Epithelial cell of esophagus (primary cell): ENCODE measurements around the gene OLFM4.

Experiments
- DNase-seq: peaks from one replicate; pipeline ENCODE4 v3.0.0; 2010; ENCODE audit warnings: low read depth
- H3K4me3 ChIP-seq: 2 replicates; pipeline ENCODE4 v1.5.1; 2011; ENCODE audit warnings: mild to moderate bottlenecking, low read length, control low read depth
- TF ChIP-seq, protein P1 (sequence below): IDR thresholded peaks from 2 replicates; pipeline ENCODE4 v1.5.1; 2011; ENCODE audit warnings: low read depth, mild to moderate bottlenecking, low read length, control low read depth, inconsistent platforms; ENCODE audit not compliant: insufficient read depth; ENCODE audit errors: missing control alignments

Gene OLFM4

DNA sequence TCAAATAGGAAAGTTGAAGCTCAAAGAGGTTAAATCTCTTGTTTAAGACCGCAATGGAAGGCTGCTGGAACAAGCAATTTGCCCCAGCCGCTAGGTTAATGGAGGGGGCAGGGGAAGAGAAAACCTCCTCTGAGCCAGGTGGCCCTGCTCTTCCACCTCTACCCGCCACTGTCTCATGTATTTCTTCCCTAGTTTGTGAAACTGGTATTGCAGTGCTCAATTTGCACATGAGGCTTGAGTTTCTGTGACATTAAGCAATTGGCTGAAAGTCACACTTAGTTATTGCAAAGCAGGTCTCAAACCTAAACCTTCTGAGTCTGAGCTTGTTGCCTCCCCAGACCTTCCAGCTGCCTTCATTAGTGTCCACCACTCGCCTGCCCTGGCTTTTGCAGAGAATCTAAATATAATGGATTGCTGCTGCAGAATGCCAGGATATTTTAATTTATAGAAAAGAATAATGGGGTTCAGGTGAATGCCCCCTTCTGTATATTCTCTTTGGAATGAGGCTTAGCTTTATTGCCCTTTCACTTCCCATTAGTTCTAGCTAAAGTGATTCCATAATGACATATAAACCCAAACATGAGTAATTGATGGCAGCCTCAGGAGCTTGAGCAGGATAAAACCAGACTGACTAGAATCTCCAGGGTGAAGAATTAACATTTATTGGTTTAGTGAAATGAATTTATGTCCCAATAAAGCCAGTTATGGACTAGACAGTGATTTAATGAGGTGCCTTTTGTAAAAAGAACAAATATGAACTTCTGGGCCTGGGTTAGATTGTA, 27.0 kb upstream of the OLFM4 start:
- TF ChIP-seq, protein P1, sequence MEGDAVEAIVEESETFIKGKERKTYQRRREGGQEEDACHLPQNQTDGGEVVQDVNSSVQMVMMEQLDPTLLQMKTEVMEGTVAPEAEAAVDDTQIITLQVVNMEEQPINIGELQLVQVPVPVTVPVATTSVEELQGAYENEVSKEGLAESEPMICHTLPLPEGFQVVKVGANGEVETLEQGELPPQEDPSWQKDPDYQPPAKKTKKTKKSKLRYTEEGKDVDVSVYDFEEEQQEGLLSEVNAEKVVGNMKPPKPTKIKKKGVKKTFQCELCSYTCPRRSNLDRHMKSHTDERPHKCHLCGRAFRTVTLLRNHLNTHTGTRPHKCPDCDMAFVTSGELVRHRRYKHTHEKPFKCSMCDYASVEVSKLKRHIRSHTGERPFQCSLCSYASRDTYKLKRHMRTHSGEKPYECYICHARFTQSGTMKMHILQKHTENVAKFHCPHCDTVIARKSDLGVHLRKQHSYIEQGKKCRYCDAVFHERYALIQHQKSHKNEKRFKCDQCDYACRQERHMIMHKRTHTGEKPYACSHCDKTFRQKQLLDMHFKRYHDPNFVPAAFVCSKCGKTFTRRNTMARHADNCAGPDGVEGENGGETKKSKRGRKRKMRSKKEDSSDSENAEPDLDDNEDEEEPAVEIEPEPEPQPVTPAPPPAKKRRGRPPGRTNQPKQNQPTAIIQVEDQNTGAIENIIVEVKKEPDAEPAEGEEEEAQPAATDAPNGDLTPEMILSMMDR = no peak
- peak; percentile 7 for DNase-seq

GRCh38 chr13:53004573-53004972, 24.0 kb upstream of the OLFM4 start:
- TF ChIP-seq, protein P1 = no peak
- no peak overlapping the region for H3K4me3 ChIP-seq
- DNase-seq = no peak

More for the DNA sequence above, 27.0 kb upstream of the OLFM4 start:
- H3K4me3 ChIP-seq = no peak overlapping the region

DNA sequence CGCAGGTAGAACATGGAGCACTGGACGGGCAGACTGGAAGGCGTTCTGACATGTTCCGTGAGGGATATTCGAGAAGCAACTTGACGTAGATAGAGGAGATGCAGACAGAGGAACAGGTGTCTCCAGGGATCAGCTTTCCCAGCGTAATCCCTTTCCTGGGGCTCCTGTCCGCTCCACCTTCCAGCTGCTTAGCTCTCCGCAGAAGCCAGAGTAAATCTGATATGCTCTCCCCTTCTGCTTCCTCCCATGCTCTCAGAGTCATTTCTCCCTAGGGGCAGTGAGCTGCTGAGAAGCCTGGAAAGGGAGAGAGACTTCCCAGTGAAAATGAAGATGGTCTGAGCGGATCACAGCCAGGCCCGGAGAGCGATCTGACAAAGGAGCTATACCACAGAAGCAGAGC, 23.0 kb upstream of the OLFM4 start:
- H3K4me3 ChIP-seq = no peak overlapping the region
- no peak for DNase-seq
- TF ChIP-seq, protein P1 = no peak

DNA sequence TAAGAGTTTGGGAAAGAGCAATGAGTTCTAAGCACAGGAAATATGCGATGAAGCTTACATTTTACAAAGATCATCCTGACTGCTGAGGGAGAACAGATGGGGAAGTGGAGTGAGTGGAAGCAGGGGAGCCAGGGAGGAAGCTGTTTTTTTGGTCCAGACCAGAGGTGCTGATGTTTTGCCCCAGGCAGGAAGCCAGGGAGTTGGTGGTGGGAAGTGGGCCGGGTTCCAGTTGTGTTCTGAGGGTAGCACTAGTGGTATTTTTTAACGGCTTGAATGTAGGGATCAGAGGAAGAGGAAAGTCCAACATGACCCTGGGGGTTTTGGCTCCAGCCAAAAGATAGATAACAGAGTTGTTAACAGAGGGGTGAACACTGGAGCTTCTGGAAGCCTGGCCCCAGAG, 20.7 kb upstream of the OLFM4 start:
- DNase-seq = no peak
- no peak overlapping the region for H3K4me3 ChIP-seq
- TF ChIP-seq, protein P1 = no peak

GRCh38 chr13:53010374-53011105, 18.1 kb upstream of the OLFM4 start:
- DNase-seq = peak; percentile 84
- TF ChIP-seq, protein P1 = no peak

GRCh38 chr13:53012707-53013106, 15.9 kb upstream of the OLFM4 start:
- TF ChIP-seq, protein P1 = no peak
- no peak for DNase-seq
- no peak overlapping the region for H3K4me3 ChIP-seq

More at GRCh38 chr13:53010374-53011105, 18.1 kb upstream of the OLFM4 start:
- H3K4me3 ChIP-seq = no peak overlapping the region
